GM19238 (cell line): ENCODE results near the gene DYNLT4.

Source experiments
- DNase-seq: peaks from one replicate; pipeline ENCODE4 v3.0.0; 2011; ENCODE audit warnings: low spot score; ENCODE audit not compliant: insufficient read length

DYNLT4 gene

DNA sequence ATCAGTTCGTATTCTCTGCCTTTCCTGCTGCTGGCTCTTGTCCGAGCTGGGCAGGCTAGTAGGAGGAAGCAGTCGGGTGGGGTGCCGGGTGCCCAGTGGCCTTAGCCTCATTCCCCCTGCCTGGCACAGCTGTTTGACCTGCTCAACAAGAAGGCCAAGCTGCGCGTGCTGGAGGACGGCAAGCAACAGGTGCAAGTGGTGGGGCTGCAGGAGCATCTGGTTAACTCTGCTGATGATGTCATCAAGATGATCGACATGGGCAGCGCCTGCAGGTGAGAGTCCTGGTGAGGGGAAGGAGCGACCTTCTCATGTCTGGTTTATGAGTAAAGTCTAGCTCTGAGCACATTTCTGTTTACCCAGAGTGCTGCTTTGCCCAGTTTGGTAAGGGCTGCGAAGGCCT is 48.1 kb downstream of the DYNLT4 start:
- DNase-seq, result no peak

DNA sequence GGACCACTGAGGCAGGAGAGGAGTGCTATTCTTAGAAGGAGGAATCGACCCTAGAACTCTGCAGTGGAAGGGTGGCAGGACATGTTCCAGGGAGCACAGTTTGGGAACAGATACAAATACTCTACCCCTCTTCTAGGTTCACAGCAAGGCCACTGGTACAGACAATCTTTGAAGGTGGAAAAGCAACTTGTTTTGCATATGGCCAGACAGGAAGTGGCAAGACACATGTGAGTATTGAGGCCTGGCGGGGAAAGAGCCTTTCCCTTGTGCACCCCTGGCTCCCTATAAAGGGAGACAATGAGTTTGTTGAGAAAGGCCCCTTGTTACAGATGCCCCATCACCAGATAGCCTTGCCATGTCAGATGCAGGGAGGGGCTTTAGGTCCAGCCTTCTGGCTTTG is 49.7 kb downstream of the DYNLT4 start:
- no peak for DNase-seq
